Smooth muscle cell (in vitro differentiated cells): Measurements from ENCODE around the gene GJA3. TPM values are rescaled to one million over a fixed set of nuclear protein-coding genes. Genes with fewer than 3 reads are reported as not detected.

Experiments
- DNase-seq: peaks from one replicate; lab custom pipeline; 2025; ENCODE audit not compliant: unreplicated experiment; lab: John Stamatoyannopoulos, UW
- H2AFZ ChIP-seq: fragments of 200-600 bp; sonication (generic); 2 replicates; pipeline ENCODE4 v1.6.0; 2016; ENCODE audit warnings: antibody characterized with exemption, low read depth, mild to moderate bottlenecking
- H3F3A ChIP-seq: fragments of 200-600 bp; sonication (generic); 2 replicates; pipeline ENCODE4 v1.6.0; 2017; ENCODE audit warnings: antibody characterized with exemption, low read depth
- H3K27ac ChIP-seq: fragments of 200-600 bp; sonication (generic); 2 replicates; pipeline ENCODE4 v1.5.1; 2016; ENCODE audit warnings: low read depth, mild to moderate bottlenecking
- H3K27me3 ChIP-seq: fragments of 200-600 bp; sonication (generic); 2 replicates; pipeline ENCODE4 v1.6.1; 2016; ENCODE audit warnings: low read depth, mild to moderate bottlenecking
- H3K36me3 ChIP-seq: fragments of 200-600 bp; sonication (generic); 2 replicates; pipeline ENCODE4 v1.5.1; 2016; ENCODE audit warnings: low read depth
- H3K4me1 ChIP-seq: fragments of 200-600 bp; sonication (generic); 2 replicates; pipeline ENCODE4 v1.5.1; 2016; ENCODE audit warnings: low read depth
- H3K4me2 ChIP-seq: fragments of 200-600 bp; sonication (generic); 2 replicates; pipeline ENCODE4 v1.6.0; 2016; ENCODE audit warnings: mild to moderate bottlenecking
- H3K4me3 ChIP-seq: fragments of 200-600 bp; sonication (generic); 2 replicates; pipeline ENCODE4 v1.5.1; 2016; ENCODE audit warnings: mild to moderate bottlenecking
- H3K79me2 ChIP-seq: fragments of 200-600 bp; sonication (generic); 2 replicates; pipeline ENCODE4 v1.6.0; 2016; ENCODE audit warnings: low read depth, mild to moderate bottlenecking
- H3K9ac ChIP-seq: fragments of 200-600 bp; sonication (generic); 2 replicates; pipeline ENCODE4 v1.6.0; 2016; ENCODE audit warnings: low read depth
- H3K9me3 ChIP-seq: fragments of 200-600 bp; sonication (generic); replicated peaks from 2 replicates; pipeline ENCODE4 v1.5.1; 2016; ENCODE audit warnings: low read depth
- H4K20me1 ChIP-seq: fragments of 200-600 bp; sonication (generic); 2 replicates; pipeline ENCODE4 v1.6.0; 2016; ENCODE audit warnings: low read depth
- CTCF ChIP-seq: fragments of 200-600 bp; sonication (generic); IDR thresholded peaks from 2 replicates; pipeline ENCODE4 v1.5.1; 2017; ENCODE audit warnings: borderline replicate concordance, mild to moderate bottlenecking, antibody characterized with exemption; ENCODE audit not compliant: insufficient read depth, poor library complexity, severe bottlenecking
- WGBS: methylation state at CpG from one replicate; pipeline ENCODE4 v1.1.7; 2016; ENCODE audit warnings: low lambda C conversion rate; 5-methylcytosine and 5-hydroxymethylcytosine counted together
- polyA plus RNA-seq: library from polyadenylated mRNA; unstranded; fragments of >200 nt; fragmentation: Nextera tagmentation; extraction: Ambion mirVana; gene quantifications from 2 replicates; pipeline ENCODE4 v1.2.1, GENCODE V29; 2016
- total RNA-seq: library from RNA; depleted of rRNA; stranded (reverse); fragments of >200 nt; gene quantifications from 2 replicates; pipeline ENCODE4 v1.2.3, GENCODE V29; 2014

The GJA3 gene
- total and polyA plus RNA-seq, 2 experiments from 2014 or later: 1.3 to 1.5 TPM

- H3K27ac ChIP-seq: peak overlapping the region; percentile 21
- WGBS: 60% methylated on average over 4 of the region's 4 CpGs
- no peak overlapping the region for H3K4me3 ChIP-seq
- no peak overlapping the region for H3K4me2 ChIP-seq
- no peak overlapping the region for H2AFZ ChIP-seq
- H3K27me3 ChIP-seq: peaks cover 9% of the 10 kb centered on the region
- H3K4me1 ChIP-seq: peaks cover 6% of the 10 kb centered on the region
- H3F3A ChIP-seq: peaks cover 5% of the 10 kb centered on the region
- no peak for DNase-seq
- no peaks in the 10 kb centered on the region for H4K20me1 ChIP-seq
- H3K36me3 ChIP-seq: no peaks in the 10 kb centered on the region
- no peak for TF ChIP-seq CTCF
- no peaks in the 10 kb centered on the region for H3K79me2 ChIP-seq
- H3K9ac ChIP-seq: no peak overlapping the region
- H3K9me3 ChIP-seq: no peaks in the 10 kb centered on the region
Observed at GRCh38 chr13:20125783-20126165, 35.1 kb downstream of the GJA3 start.

GRCh38 chr13:20125129-20125782, 35.6 kb downstream of the GJA3 start:
- WGBS: 25% methylated on average over 4 of the region's 4 CpGs
- Histone ChIP-seq H4K20me1 (no peaks in the 10 kb centered on the region), H3K36me3 (no peaks in the 10 kb centered on the region), H3K27ac (peak overlapping the region; percentile 21), H3K79me2 (no peaks in the 10 kb centered on the region), H3K4me2 (no peak overlapping the region), H2AFZ (no peak overlapping the region), H3F3A (peaks cover 5% of the 10 kb centered on the region), H3K9me3 (no peaks in the 10 kb centered on the region), H3K9ac (no peak overlapping the region), H3K4me3 (no peak overlapping the region), H3K4me1 (peaks cover 6% of the 10 kb centered on the region), H3K27me3 (peaks cover 6% of the 10 kb centered on the region)
- TF ChIP-seq CTCF: no peak
- DNase-seq: no peak

GRCh38 chr13:20124303-20124702, 36.5 kb downstream of the GJA3 start:
- no peak overlapping the region for H3K27ac ChIP-seq

More at GRCh38 chr13:20124303-20124702, 36.5 kb downstream of the GJA3 start:
- peaks cover 5% of the 10 kb centered on the region for H3F3A ChIP-seq
- no peak overlapping the region for H3K9ac ChIP-seq
- no peaks in the 10 kb centered on the region for H3K9me3 ChIP-seq
- no peak for DNase-seq
- 86% methylated on average over 1 of the region's 1 CpG for WGBS
- no peak for TF ChIP-seq CTCF
- H2AFZ ChIP-seq: no peak overlapping the region
- H3K36me3 ChIP-seq: no peaks in the 10 kb centered on the region
- H4K20me1 ChIP-seq: no peaks in the 10 kb centered on the region
- H3K27me3 ChIP-seq: no peaks in the 10 kb centered on the region
- peaks cover 6% of the 10 kb centered on the region for H3K4me1 ChIP-seq
- no peak overlapping the region for H3K4me2 ChIP-seq
- H3K4me3 ChIP-seq: no peak overlapping the region
- H3K79me2 ChIP-seq: no peaks in the 10 kb centered on the region
